GM19463 (cell line): ENCODE results near the gene TMTC1.

ENCODE experiments used
- ATAC-seq: cut with Tn5 transposase; IDR thresholded peaks from one replicate; pipeline ENCODE4 v1.9.1; 2021; ENCODE audit warnings: mild to moderate bottlenecking, moderate library complexity; ENCODE audit not compliant: unreplicated experiment

The TMTC1 gene

DNA sequence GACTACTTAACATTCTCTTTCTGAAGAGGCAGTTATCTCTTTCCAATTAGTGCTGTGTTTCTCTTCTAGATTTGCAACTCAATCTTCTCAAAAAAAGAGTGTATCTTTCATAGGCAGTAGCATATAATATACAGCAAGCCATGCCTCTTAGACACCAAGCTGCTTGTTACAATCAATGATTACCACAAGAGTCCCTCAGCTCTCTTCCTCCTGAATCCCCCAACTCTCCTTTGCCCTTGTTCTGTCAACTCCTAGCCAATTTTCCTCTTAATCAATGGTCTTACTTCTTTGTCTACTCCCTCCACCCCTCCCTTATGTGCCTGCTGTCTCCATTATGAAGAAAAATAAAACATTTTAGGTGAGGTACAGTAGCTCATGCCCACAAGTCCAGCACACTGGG lies 2.6 kb downstream of the TMTC1 start:
- ATAC-seq = no peak

DNA sequence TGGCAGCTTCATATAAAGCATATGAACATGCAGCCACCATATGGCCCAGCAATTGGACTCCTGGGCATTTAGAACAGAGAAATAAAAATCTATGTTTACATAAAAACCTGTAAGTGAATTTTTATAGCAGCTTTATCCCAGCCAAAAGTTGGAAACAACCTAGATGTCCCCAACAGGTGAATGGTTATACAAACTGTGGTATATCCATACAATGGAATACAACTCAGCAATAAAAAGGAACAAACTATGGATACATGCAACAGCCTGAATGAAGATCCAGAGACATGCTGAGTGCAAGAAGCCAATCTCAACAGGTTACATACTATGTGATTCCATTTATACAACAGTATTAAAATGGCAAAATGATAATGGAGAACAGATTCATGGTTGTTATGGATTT lies 3.7 kb downstream of the TMTC1 start:
- ATAC-seq = no peak

DNA sequence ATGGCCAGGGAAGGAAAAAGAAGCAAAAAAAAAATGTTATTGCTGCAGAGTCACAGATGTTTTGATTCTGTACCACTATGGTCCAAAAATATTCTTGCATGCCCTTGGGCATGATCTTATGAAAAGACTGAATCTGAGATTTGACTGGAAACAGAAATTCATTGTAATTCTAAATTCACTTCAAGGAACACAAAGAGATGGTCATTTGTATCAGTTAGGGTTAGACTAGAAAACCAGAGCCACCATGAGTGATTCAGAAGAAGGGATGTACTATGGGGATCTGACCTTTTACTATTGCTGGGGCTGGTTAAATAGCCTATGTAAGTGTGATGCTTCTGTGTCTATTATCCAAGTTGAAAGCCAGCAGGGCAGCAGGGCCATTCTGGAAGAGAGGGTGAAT lies 5.2 kb downstream of the TMTC1 start:
- ATAC-seq = no peak

DNA sequence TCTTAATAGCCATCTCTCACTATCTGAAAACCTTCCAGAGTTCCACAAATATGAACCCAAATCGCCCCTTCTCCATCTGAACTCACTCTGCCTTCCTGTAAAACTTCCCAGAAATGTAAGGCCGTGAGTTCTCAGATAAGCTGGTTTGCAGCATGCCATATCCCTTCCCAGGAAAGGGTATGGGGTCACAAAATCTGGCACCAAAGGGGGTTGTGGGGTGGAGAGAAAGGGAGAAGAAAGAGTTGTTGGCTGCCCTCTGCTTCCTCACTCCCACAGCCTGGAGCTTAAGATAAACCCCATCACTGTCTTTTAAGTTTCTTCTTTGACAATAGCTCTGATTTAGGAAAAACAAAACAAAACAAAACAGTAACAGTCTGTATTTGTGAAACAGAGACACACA lies 10.7 kb downstream of the TMTC1 start:
- ATAC-seq = no peak

DNA sequence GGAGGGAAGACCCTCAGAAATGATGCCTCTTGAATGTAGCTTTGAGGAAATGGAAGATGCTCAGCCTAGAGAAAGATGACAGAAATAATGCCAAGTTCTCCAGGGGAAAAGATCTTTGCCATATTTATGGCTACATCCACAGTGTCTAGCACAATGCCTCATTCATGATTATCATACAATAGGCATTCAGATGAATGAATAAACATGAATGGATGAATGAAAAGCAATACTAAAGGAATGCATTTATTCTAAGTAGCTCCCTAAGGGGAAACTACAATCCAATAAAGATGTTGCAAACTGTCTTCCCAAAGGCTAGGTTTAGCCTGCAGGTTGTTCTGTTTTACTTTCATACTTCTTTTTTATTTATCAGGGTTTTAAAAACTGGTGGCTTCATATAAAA lies 12.0 kb downstream of the TMTC1 start:
- ATAC-seq = no peak

DNA sequence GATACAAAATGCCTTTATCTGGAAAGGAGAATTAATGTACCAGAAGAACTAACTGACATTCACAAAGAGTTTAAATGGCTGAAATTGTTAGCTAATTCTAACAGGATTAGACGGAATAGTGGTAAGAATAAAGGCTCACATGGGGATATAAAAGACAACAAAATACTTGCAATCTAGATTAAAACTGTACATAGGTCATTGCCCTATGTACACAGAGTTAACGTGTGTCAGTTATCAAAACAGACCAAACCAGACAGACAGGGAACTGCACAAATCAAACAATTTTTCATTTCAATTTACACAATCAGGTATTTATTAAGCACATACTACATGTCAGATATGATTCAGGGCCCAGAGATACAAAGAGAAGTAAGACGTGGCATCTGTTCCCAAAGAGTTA lies 12.6 kb downstream of the TMTC1 start:
- no peak for ATAC-seq

DNA sequence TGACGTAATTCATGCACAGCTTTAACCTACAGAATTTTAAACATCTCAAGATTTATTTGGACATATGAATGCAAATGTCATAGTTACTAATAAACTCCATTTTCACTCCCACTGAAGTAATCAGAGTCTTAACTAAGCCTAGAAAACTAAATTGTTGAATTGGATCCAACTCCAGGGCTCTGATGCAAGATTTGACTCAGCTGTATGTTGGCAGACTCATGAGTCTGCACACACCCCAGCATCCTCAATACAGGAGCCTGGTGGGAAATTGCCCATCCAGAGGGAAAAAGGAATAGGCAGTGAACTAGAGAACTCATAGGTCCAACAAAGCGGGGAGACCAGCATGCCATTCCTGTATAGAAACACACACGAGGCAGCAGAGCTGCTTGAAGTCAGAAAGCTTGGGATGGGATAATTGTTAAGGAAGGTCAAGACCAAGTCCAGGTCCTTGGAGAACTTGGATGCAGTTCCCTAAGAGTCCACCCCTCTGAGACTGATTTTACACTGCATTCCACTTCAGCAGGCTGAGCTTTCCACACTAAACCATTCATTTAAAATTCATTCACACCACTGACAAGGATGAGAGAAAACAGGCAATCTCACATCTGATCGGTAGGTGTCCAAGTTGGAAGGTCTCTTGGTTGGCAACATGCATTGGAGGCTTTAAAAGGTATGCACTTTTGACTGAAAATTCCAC lies 14.4 kb downstream of the TMTC1 start:
- no peak for ATAC-seq

DNA sequence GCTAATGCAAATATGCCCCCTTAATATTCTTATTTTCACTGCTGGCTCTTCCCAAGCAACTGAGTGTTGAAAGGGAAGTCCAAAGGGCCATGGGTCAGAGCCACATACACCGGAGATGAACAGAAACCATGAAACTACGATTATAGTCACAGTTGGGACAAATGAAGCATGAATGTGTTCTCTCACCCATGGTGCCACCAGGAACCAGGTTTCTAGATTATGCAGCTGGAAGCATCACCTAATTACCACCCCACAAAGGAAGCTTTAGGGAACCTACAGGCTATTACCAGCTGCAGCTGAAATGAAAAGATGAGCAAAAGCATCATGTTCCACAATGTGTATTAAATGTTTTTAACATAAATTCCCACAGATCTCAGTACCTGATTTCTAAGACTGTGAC lies 15.4 kb downstream of the TMTC1 start:
- ATAC-seq = peak; percentile 71

DNA sequence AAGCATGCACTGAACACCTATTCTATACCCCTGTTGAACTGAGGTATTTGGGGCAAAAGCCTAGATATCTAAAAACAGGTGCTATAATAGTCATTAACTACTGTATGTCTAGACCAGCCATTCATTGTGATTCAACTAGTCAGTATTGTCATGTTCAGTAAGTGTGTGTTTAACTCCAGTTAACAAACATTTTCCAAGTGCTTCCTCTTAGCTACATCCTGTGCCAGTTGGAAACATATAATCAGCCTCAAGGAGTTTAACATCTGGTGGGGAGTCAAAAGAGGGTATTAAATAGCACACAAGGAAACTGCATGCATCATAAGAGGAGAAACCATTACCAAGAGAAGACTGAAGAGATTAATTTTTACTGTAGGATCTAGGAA lies 20.4 kb downstream of the TMTC1 start:
- no peak for ATAC-seq

DNA sequence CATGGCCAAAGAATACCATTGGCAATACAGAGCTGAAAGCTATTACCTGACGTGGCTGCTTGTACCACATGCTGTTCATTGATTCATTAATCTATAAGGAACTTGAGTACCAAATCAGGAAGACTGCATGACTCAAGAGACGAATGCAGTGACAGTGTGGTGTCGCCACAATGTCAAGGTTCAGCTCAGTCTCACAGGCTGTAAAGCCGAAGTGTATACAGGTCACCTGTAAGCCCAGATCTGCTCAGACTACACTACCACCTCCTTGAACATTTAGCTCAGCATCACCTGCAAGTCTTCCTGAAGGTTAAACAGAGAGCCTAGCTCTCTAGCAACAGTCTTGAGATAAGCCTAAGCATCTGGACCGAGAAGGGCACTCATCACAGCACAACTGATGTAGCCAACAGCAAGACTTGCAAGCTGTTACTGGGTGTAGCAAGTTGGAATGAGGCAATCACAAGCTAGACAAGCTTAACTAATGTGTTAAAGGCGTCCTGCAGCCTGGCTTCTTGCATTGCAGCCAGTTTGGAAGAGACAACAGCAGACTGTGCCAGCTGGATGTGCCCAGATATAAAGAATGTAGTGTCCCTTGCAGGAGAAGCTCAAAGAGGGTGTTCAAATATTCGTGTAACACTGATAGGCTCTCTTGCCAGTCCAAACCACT lies 21.0 kb downstream of the TMTC1 start:
- ATAC-seq = no peak

DNA sequence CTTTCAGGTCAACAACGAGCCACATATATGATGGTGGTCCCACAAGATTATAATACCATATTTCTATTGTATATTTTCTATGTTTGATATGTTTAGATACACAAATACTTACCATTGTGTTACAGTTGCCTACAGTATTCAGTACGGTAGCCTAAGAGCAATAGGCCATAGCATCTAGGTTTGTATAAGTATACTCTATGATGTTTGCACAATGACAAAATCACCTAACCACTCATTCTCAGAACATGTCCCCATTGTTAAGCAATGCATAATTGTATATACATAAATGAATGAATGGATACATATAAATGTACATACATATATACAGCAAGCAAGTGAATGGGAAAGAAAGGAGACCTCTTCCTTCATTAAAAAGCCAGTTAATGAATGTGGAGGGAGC lies 23.8 kb downstream of the TMTC1 start:
- ATAC-seq = no peak

DNA sequence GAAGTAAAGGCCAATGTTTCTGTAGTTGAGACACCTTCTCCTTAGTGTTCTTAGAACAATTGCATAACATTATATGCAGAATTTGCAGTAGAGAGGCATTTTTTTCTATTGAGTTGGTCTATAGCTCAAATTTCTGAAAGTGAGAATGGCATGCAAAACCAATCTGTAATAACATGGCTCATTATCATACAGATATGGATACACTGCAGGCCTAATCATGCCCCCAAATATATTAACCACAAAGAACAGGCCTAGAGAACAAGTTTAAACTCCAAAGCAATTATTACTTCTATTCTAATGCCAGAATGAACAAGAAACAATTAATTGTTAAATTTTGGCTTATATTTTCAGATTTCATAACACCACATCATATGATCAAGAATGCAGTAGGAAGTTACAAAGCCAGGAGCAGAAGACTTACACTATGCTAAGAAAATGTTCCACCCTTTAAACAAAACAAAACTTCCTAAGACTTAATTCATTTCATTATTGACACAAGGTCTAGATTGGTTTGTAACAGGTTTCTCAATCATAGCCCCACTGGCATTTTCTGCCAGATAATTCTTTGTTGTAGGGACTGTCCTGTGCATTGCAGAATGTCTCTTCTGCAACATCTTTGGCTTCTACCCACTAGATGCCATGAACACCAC lies 26.9 kb downstream of the TMTC1 start:
- ATAC-seq = no peak

DNA sequence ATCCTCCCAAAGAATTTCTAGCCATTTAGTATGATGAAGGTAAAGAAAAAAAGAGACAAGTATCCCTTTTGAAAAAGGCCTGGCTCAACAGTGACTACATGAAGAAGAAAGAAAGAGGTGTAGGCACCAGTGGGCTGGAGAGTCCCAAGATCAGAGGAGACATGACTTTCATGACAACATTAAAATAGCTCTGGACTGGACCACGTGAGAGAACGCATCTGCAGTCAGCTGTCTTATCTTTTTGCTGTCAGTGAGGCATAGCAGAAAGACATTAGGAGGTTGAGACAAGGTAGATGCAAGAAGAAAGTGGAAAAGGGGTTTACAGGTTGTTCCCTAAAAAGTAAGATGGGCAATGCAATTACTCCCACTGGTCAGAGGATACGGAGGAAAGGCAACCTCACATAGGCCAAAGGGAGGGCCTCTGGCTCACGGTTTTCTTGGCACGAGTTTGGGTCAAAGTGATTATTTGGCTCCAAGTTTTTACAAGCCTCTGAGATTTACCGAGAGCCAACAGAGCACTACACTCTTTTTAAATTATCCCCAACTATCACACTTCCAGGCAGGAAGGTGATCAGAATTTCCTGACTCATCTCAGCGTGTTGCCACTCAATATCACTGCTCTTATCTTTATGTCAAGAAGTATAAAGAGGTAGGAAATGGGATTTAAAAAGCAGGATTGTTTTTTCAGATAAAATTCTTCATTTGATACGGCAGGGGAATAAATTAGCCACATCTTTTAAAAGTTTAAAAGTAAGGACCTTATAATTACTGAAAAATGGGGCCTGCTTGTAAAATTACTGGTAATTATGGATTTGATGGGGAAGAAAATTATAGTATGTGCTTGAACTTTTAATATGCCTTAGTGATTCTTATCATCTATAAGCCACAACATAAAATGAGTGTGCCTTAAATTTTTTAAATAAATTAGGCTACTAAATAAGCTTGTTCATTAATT lies 29.2 kb downstream of the TMTC1 start:
- no peak for ATAC-seq

DNA sequence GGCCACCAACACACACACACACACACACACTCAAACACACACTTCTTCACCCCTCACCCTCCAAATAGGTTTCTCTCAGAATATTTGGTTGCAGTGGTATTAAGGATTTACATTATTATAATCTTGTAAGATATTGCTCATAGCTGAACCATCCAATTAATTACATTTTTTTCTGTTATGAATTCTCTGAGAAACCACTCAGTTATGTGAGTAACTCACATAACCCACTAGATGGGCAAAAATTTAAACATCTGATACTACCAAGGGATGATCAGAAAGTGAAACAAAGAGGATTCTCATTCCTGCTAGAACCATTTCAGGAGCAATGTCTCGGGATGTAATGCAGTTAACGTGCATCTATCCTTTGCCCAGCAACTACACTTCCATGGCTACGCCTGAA lies 31.6 kb downstream of the TMTC1 start:
- no peak for ATAC-seq

DNA sequence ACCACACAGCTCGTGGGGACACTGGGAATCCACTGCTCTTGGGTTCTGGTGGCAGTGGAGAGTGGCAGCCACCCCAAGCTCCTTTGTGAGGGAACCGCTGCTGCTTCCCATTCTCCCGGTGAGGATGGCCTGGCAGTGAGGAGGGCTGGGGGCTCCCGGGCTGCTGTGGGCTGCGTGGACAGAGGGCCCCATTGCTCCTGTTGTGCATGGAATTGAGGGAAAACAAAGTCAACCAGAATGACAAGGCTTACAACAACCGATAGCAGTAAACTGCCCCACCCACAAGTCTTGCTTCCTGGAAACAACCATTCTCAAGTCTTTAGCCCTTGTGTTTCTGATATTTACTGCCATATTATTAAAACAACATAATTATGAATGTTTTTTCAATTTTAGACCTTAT lies 32.1 kb downstream of the TMTC1 start:
- ATAC-seq = no peak

DNA sequence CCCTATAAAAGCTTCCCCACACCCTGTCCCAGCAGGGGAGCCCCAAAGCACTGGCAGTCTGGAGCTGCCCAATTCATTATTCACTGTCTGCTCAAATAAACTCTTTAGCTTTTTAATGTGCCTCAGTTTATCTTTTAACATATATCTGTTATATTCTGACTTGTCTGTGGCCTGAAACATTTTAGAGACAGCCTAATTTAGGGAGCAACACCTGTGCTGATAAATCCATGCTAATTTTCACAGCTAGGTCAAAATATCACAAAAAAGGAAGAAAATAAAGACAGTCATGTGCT lies 32.9 kb downstream of the TMTC1 start:
- no peak for ATAC-seq

DNA sequence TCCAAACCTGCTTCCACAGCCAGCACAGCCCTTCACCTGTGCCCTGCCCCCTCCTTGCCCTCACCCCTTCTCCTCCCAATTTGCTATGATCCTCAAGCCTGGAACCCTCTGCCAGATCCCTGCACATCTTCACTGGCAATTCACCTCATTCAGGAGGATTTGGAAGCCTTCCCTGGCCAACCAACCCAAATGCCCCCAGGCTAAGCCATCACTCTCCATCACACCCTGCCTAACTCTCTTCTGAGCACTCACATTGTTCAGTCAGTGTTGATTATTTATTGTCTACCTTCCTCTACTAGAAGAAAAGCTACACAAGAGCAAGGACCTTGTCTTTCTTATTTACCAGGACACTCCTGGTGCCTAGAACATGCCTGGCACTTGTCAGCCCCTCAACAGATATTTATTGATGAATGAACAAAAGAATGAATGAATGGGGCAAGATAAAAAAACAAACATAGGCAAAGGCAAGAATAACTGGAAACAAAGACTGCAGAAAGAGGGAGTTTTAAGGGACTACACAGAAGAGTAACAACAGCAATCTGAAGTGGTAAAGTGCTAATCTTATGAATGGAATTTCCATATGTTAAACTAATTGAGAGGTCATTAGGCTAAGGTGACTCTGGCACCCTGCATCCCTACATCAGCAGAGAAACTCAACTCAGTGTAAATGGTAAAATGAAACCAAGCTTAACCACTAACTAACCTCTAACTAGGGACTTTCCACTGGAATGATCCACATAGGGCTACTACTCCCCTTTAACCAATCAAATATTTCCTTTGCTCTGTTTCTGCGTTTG lies 33.4 kb downstream of the TMTC1 start:
- peak; percentile 90 for ATAC-seq

DNA sequence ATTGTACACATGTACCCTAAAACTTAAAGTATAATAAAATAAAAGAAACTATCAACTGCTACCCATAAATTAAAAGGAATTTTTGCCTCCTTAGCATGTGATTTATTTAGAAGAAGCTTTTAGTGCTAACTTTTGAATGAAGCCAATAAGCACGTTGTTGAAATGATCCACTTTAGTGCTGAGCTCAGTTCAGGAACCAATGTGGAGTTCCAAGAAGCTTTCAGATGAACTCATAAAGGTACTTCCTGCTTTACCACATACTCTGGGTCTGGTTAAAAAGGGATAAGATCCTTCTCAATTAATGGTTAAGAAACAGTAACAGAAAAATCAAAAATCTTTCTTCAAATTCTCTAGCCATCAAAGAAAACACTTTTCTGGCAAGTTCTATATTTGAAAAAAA lies 39.4 kb downstream of the TMTC1 start:
- ATAC-seq = no peak

DNA sequence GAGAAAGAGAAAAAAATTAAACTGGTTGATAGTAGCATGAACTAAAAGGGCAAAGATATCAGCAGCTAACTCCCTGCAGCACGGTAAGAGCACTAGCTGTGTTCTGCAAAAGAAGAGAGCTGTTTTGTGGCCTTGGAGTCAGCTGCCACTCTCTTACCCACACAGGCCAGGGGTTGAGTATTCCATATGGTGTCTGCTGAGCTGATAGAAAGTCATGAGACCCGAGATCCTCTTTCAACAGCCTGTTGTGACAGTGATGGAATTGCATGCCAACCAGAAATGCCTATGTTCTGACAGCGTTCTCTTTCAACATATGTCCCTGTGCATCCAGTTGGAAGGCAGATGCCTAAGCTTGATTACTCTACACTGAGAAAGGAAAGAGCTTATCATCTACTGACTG lies 39.9 kb downstream of the TMTC1 start:
- no peak for ATAC-seq

DNA sequence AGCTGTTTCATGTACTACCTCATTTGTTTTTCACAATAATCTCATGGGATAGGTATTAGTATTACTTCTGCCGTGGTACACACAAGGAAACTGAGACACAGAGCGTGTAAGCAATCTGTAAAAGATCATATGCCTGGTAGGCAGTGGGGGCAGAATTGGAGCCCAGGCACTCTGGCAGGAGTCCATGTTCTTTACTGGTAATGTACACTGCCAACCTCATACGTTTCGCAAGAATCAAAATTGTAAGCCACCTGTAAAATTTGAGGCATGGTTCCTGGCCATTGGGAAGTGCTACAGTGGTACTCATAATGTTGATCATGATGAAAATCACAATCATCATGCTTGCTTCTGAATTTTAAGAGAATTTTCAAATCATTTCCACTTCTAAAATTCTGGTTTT lies 40.7 kb downstream of the TMTC1 start:
- ATAC-seq = no peak

DNA sequence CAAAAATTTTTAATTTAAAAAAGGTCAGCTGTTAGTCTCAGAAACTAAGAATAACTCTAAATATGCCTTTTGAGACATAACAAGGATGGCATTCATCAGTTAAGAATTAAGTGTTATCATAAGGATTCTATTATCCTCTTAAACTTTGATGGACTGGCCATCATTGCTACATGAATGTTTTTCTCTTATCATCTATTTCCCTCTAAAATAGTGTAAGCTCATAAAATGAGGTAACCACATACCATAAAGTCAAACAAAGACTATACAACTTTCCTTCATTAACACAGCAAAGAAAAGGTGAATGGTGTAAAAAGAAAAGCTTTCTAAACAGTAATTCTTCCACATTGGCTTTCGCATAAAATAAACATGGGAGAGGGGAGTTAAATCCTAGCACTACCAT lies 41.1 kb downstream of the TMTC1 start:
- ATAC-seq = no peak
